Neural progenitor cell (in vitro differentiated cells): ENCODE results near the gene SCG5.

ENCODE experiments used
- EZH2 ChIP-seq: fragments of 200-600 bp; sonication (generic); IDR thresholded peaks from 2 replicates; pipeline ENCODE4 v1.6.1; 2017; ENCODE audit warnings: antibody characterized with exemption, mild to moderate bottlenecking, moderate library complexity
- EZH2phosphoT487 ChIP-seq: fragments of 200-600 bp; sonication (generic); IDR thresholded peaks from 2 replicates; pipeline ENCODE4 v1.6.1; 2017; ENCODE audit warnings: antibody characterized with exemption
- TF ChIP-seq, protein P1 (sequence below): fragments of 200-600 bp; sonication (generic); IDR thresholded peaks from 2 replicates; pipeline ENCODE4 v1.5.1; 2017; ENCODE audit warnings: antibody characterized with exemption, mild to moderate bottlenecking

DNA sequence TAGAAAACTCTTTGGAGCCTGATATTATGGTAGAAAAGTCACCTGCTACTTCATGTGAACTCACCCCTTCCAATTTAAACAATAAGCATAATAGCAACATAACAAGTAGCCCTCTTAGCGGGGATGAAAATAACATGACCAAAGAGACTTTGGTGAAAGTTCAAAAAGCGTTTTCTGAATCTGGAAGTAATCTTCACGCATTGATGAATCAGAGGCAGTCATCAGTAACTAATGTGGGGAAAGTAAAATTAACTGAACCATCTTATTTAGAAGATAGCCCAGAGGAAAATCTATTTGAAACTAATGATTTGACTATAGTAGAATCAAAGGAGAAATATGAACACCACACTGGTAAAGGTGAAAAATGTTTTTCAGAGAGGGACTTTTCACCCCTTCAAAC is 5.1 kb upstream of the SCG5 start:
- TF ChIP-seq, protein P1, sequence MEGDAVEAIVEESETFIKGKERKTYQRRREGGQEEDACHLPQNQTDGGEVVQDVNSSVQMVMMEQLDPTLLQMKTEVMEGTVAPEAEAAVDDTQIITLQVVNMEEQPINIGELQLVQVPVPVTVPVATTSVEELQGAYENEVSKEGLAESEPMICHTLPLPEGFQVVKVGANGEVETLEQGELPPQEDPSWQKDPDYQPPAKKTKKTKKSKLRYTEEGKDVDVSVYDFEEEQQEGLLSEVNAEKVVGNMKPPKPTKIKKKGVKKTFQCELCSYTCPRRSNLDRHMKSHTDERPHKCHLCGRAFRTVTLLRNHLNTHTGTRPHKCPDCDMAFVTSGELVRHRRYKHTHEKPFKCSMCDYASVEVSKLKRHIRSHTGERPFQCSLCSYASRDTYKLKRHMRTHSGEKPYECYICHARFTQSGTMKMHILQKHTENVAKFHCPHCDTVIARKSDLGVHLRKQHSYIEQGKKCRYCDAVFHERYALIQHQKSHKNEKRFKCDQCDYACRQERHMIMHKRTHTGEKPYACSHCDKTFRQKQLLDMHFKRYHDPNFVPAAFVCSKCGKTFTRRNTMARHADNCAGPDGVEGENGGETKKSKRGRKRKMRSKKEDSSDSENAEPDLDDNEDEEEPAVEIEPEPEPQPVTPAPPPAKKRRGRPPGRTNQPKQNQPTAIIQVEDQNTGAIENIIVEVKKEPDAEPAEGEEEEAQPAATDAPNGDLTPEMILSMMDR: no peak
- no peak for TF ChIP-seq EZH2phosphoT487
- TF ChIP-seq EZH2: no peak
